Measurements from ENCODE around the gene TMEM9B.
"Not testable (repeated sequence)": the region's sequence is repeated elsewhere in the genome, so short reads cannot be mapped to it uniquely, and the experiment has no call there.

Gene TMEM9B

DNA sequence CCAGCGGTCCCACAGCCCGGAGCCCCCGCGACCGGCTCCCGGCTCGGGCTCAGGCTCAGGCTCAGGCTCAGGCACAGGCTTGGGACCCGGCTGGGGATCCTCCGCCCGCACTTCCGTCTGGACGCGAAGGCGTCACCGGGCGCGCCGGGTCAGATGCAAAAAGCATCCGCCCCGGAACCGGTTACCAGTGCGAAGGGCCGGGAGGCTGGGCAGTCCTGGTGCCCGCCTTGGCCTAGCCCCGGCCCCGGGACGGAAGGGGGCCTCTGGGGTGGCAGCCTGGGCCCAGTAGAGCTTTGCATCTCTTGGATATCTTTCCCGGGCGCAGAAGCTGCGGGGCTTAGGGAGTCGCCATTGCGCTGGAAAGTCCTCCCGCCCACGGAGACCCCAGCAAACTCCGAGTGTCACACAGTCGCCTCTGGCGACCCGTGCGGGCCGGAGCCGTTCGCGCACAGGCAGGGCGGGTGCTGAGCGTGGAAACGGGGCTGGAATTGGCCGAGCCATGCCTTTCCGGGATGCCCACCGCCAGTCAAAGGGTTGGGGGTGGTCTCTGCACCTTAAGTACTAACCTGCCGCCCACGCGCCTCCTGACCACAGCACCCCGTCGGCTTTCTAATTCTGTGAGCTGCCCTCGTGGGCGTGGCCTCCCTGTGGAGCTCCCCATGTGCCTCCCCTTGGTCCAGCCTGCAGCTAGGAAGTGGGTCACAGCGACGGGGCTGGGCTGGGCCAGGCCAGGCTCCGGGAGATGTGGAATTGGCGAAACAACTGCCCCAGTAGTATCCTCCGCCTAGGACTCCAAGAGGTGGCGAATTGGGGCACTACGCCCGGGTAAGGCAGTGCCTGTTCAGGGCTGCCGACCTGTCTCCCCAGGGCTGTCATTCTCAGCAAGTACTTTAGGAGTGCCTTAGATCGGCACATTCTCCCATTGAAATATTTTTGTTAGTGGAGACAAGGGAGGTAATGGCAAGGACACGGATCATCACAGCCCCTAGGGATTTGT is at the start of gene TMEM9B:
TMEM9B (minus strand) TSS at position 119 of the 997 bp plus-strand sequence. CDS start 129 bp downstream, outside the sequence.
- DNase-seq (ENCODE audit: low read depth in 2 of 2), result peak; percentile 41 to 45

DNA sequence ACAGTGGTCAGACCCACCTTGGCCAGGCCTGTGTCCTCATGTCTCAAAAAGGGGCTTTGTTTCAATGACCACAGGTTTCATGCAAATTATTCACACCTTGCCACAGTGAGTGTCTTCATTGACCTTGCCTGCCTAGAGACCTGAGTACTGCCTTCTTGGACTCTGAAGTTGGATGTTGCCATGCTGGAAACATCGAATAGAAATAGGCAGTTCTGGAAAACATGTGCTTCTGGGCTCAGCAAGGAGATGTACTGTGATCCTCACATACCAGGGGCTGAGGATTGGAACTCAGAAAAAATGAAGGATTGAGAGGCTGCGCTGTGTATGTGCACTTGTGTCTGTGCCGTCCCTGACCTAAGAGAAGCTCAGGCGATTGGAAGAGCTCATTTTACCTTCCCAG is 49.1 kb upstream of the TMEM9B start:
- DNase-seq (ENCODE audit: low read depth in 2 of 2), result no peak

DNA sequence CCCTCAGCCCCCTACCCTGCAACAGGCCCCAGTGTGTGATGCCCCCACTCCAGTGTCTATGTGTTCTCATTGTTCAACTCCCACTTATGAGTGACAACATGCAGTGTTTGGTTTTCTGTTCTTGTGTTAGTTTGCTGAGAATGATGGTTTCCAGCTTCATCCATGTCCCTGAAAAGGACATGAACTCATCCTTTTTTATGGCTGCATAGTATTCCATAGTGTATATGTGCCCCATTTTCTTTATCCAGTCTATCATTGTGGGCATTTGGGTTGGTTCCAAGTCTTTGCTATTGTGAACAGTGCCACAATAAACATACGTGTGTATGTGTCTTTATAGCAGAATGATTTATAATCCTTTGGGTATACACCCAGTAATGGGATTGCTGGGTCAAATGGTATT is 45.3 kb upstream of the TMEM9B start:
- DNase-seq (ENCODE audit: low read depth in 2 of 2), result not testable (repeated sequence)

DNA sequence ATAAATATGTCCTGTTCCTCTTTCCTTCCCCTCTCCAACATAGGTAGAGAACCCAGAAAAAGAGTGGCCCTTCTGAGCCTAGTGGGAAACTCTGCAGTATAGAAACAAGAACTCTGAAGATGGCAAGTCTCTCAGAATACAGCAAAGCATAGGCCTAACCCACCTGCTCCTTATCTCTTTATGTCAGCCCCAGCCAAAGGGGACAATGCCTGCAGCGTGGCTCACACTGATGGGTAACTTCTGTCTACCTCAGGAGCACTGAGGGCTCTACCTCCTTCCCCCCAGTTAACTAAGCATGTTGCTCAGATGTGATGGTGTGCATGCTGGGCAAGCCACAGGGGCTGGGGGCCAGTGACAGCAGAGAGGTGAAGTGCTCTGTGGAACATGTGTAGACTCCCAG is 44.4 kb upstream of the TMEM9B start:
- DNase-seq (ENCODE audit: low read depth in 2 of 2), result no peak

DNA sequence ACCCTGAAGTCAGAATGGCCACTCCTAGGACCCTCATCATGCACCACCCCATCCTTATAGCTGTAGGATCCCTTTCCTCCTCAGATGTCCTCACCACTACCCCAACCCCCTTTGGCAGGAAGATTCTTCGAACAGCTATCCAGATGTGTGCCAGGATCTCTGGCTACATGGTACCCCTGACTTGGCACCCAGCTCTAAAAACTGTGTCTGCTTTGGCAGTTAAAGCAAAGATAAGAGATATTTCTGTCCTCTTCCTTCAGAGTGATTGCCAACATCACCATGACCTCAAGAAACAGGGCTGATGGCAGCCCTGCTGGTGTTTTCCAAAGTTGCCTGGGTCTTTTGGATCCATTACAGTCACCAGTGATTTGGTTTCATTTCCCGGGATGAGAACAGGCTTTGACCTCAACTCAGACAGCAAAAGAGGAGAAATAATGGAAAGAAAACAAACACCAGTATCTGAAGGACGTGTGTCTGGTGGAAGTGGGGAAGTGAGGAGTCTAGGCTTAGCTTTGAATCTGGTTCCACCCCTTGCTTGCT is 43.8 kb upstream of the TMEM9B start:
- no peak for DNase-seq (ENCODE audit: low read depth in 2 of 2)

DNA sequence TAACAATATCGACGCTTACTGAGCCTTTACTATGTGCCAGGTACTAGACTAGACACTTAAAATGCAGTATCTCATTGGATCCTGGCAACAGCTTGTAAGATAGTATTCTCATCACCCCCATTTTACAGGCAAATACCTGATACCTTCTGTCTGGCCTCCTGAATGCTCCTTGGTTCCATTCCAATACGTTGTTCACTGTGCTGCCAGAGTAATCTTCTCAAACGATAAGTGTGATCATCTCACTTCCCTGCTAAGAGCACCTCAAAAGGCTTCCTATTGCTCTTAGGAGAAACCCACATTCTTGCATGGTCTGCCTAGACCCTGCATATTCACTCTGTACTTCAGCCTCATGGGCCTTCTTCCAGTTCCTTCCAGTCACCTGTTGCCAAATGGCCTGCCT is 40.8 kb upstream of the TMEM9B start:
- no peak for DNase-seq (ENCODE audit: low read depth in 2 of 2)

DNA sequence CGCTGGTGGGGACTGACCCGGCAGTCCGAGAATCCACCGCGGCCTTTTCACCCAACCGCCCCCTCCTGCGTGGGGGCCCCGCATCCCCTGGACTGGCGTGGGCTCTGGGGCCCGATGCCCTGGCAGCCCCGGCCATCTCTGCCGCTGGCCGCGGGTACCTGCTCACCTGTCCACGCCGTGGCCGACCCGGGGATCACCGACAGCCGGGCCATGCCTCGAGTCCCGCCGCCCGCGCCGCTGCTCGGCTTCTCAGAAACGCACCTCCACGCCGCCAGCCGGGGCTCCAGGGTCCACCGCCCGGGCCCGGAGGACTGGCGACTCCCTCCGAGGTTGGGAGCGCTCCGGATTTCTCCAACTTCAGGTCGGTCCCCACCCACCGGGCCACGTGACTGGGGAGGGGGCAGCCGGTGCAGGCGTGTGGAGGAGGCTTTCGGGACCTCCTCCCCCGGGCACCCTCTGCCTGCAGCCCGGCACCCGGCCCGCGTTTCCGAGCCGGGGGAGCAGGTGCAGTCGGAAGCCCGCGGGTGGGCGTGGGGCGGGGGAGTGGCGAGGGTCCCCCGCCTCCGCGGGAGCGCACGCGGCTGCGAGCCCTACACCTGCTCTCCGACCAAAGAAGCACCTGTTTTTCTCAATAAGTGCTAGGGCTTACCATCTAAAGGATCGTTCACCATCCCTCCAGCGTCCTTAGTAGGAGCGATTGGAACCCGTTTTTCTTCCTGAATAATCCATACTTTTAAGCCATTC is 40.1 kb upstream of the TMEM9B start:
- no peak for DNase-seq (ENCODE audit: low read depth in 2 of 2)

DNA sequence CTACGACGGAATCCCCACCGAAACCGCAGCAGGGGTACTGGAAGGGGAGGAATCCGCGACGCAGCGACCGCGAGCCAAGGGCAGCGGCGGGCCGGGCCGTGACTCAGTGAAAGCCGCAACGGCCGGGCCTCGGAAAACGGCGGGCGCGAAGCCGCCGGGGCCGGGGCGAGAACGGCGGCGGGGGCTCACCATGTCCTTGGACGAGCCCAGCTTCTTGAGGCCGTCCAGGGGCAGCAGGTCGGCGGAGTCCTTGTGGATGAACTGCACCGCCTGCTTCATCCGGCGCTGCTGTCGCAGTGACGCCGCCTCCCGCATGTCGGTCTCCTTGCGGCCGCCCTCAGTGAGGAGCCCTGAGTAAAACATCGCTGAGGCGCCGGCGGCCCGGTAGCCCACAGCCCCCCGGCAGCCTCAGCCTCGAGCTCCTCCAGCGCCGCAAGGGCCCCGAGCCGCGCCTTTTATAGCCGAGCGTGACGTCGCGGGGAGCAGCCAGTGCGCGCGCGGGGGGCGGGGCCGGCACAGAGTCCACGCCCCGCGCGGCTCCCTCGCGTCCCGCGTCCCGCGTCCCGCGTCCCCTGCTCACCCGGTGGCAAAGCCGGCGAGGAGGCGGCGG is 39.4 kb upstream of the TMEM9B start, which contains the start of gene NRIP3:
NRIP3 (minus strand) TSS at position 429 of the 610 bp plus-strand sequence; CDS start at position 363, 66 bp downstream.
- peak; percentile 38 to 49 for DNase-seq (ENCODE audit: low read depth in 2 of 2)

DNA sequence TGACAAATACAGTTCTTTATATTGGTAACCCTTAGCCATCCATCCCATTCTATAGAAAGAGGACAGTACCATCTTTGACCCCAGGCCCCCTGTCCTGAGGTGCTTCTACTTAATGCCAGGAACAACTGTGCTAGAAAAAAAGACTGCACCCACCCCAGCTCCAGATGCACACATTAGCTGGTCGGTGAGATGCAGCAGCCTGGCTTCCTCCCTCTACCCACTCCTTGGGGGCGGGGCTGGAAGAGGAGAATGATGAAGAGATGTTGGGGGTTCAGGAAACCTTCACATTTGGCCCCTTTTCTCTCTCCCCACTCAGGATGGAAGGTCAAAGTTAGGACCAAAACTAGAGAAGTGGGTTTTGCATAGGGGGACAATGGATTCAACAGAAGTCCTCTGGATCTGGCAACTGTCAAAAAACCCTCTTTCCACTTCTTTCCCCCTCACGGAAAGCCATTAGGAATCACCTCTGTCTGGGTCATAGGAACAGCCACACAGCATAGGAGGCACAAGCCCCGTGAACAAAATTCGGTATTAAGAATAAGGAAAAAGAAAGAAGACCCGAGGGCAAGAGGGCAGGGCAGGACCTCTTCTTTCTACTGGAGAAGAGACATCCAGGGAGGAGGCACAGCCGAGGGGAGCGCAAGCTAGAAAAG is 38.8 kb upstream of the TMEM9B start:
- no peak for DNase-seq (ENCODE audit: low read depth in 2 of 2)

DNA sequence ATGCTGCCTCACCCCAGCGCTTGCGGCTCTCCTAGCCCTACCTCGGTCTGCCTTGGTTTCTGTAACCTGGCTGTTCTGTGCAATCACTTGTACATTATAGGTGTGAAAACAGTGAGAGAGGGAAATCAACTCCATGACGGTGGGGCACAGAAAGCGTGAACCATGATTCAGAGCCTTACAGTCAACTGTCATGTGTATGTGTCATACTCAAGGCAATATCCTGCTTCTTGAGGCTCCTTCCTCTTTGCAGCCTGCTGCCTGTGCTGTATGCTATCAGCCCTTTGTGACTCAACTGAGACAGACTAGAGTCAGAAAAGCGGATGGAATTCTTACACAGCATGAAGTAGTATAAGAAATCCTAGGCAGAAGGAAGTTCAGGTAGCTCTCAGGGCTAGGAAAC is 37.5 kb upstream of the TMEM9B start:
- peak; percentile 49 to 52 for DNase-seq (ENCODE audit: low read depth in 2 of 2)

DNA sequence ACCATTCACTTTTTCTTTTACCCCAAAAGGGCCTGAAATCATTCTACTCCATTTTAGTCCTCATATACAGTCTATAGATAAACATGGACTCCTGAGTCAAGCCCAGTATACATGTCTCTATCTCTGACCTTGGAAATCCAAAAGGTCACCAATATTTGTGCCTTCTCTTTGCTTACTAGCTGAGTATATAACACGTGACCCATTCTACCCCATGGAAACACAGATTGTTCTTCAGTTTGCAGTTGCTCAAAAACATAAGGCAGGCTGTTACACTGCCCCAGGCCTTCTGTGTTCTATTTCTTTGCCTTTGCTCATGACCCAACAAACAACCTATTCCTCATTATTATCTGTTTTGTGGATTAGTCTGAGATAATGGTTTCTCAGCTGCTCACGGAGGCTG is 33.8 kb upstream of the TMEM9B start:
- no peak for DNase-seq (ENCODE audit: low read depth in 2 of 2)

DNA sequence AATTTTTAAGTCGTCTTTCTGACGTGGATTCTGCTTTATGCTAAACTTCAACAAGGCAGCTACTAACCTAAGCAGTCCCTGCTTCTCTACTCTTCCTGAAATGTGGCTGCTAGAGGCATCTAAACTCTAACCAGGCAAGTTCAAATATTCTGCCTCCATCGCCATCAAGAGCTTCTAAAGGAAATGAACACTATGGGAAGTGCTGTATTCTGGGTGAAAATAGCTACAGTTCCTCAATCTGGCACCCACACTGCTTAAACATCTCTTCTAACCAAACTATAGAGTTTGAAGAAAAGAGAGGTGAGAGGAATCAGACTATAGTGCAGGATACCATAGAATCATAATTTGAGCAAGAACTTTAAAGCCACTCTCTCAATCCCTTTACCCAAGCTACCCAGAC is 33.2 kb upstream of the TMEM9B start:
- DNase-seq (ENCODE audit: low read depth in 2 of 2), result no peak

DNA sequence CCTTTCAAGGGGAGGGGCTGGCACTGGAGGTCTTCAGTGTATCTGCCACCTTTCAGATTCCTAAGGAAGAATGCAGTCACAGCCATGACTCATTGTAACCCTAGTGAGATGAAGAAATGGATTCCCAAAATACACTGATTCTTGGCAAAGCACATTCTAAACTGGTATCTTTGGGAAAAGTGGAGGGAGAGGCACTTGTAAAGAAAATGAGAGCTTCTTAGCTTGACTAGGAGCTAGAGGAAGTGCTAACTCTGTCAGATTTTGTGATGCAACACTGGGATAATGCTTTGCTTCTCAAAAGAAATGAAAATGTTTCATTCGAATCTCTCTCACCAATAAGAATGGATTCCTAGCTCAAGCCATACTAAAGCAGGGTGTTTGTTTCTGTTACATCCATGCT is 25.2 kb upstream of the TMEM9B start:
- DNase-seq (ENCODE audit: low read depth in 2 of 2), result no peak

DNA sequence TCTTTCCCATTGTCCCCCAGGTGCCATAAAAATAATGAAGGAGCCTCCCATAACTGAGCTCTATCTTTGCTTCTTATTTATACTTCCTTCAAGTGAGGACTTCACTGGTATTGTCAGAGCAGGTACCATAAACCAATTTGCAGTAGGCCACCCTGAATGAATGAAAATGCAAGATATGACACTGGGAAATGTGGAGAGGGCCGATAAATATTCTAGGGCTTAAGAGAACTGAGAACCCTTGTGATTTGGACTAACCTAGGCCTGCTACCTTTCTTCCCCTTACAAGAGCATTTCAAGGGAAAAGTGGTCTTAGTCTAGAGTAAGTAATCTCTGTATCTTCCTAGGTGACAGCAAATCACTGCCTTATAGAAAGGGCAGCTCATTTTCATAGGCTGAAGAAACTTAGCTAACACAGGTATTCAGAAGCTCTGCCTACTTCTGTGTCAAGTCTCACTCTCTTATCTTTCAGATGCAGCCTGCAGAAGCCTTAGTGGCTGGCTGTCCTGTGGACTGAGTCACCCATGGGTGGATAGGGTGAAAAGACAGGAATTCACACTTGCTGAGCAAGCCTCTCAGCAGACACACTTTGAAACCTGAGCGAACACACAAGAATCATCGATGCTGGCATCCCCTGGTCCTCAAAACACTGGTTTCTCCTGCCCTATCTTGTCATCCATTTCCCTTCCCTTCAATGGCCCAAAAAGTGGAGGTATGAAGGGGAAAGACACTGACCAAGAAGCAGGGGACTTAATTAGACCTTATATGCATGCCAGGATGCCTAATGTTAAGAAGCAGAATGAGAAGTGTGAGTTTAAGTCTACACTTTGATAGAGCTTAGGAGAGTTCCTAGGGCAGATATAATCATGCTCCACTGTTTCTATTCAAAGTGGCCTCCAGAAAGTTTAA is 24.3 kb upstream of the TMEM9B start:
- no peak for DNase-seq (ENCODE audit: low read depth in 2 of 2)

DNA sequence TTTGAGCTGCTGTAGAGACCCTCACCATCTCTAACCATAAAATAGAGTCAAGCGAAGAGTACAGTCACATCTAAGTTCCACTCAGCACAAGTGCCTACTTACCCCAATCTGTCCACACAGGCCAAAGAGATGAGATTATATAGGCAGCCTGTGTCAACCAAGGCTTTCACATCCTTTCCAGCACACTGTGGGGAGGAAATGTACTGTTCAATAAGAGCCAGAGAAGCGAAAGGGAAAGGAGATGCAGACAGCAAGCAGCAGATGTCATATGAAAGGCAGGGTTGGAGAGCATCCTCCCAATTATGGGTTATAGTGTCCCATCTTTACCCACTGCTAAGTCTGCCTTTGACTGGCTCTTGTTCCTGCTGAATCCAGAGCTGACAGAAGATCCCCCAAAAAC is 23.2 kb upstream of the TMEM9B start:
- DNase-seq (ENCODE audit: low read depth in 2 of 2), result no peak

DNA sequence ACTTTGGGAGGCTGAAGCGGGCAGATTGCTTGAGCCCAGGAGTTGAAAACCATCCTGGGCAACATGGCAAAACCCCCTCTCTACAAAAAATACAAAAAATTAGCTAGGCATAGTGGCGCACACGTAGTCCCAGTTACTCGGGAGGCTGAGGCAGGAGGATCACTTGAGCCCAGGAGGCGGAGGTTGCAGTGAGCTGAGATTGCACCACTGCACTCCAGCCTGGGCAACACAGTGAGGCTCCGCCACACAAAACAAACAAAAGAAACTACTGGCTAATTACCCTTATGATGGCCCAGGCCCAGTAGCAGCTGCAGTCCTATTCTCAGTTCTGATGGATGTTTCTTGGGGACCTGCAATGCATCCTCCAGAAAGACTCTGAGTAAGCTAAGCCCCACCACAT is 22.5 kb upstream of the TMEM9B start:
- DNase-seq (ENCODE audit: low read depth in 2 of 2), result not testable (repeated sequence)

DNA sequence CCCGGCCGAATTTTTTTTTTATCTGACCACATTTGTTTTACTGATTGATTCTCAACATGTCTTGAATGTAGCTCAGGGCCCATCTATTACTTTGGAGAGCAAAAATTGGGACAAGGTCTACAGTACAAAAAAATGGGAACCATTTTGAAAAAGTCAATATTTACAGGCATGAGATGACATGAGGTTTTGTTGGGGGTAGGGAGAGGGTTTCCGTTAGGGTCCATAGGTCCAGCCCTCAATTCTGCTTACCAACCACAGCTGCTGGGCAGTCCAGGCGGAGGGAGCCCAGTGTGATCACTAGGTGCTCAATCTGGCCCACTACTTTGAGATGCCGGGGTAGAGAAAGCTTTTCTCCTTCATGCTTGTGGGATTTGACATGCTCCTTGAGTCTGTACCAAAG is 21.2 kb upstream of the TMEM9B start:
- no peak for DNase-seq (ENCODE audit: low read depth in 2 of 2)

DNA sequence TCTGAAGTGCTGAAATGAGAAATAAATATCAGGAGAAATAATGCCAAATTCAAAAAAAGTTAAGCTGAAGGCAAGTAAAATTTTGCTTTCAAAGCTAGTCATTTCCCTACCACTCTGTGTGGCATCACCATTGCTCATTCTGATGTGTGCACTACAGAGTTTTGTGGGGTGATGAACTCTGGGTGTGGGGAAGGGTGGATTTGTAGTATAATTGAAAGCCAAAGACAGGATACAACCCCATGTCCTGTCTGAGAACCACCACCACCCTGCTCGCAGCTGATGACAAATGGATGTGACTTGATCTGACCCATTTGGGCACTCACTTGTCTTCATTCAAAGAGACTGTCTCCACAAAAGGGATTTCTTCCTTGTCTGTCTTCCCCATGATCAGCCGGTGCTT is 19.3 kb upstream of the TMEM9B start:
- no peak for DNase-seq (ENCODE audit: low read depth in 2 of 2)

DNA sequence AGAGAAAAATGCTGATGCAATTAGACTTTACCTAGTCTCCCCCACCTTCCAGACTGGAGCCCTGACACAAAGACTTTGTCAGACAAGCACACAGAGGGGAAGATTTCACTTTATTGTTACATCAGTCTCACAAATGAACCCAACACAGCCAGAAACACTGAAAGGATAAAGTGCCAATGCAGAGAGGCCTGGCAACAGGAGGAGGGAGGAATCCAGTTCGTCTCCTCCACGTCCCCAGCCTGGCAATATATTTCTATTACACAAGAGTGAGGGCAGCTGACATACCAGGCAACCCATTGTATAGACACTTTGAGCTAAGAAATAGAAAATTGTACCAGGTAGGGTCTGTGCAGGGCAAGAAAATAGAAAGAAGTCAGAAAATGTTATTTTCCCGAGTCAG is 16.2 kb upstream of the TMEM9B start:
- DNase-seq (ENCODE audit: low read depth in 2 of 2), result no peak

DNA sequence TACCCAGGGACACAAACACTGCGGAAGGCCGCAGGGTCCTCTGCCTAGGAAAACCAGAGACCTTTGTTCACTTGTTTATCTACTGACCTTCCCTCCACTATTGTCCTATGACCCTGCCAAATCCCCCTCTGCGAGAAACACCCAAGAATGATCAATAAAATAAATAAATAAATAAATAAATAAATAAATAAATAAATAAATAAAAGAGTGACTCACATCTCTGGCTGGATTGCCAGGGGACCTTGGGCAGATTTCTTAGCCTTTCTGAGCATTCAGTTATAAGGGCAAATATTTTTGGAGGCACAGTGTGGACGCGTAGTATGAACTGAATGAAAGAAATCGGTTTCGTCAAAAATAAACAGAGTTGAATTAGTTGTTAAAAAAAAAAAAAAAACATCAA is 15.1 kb upstream of the TMEM9B start:
- DNase-seq (ENCODE audit: low read depth in 2 of 2), result not testable (repeated sequence)
